Measurements from ENCODE around the gene DNAJC6. TPM values are rescaled to one million over a fixed set of nuclear protein-coding genes. Genes with fewer than 3 reads are reported as not detected.

DNAJC6 gene
- polyA plus RNA-seq, 1 of the 3 experiments (the other 2 are of a cell fraction), result 1.9 TPM

DNA sequence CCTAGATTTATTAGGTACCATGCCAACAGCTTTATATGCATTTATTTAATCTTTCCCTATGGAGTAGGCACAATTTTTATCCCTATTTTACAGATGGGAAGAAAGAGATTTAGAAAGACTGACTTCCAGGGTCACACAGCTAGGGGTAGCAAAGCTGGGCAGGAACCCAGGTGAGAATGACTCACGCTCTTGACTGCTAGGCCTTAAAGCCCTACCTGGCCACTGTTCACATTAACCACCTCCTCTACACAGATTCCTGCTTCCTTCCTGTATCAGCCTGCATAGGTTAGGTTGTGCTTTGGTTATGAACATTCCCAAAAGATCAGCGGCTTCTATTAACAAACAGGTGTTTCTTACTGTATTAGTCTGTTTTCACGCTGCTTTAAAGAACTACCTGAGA is 53.2 kb downstream of the DNAJC6 start:
- DNase-seq, result no peak
- no peak overlapping the region for H3K4me2 ChIP-seq
- CTCF ChIA-PET, result no interaction called here
- H3K27ac ChIP-seq (ENCODE audit: low read depth in 2 of 2, low read length in 1 of 2), result no peak overlapping the region
- no peaks in the 10 kb centered on the region for H3F3A ChIP-seq (replicated peaks; ENCODE audit: insufficient read depth)
- POLR2A ChIA-PET, result no interaction called here
- WGBS (ENCODE audit: low lambda C conversion rate), result 90% methylated on average over 3 of the region's 3 CpGs
- H3K27me3 ChIP-seq (ENCODE audit: insufficient read depth), result no peaks in the 10 kb centered on the region
- H3K4me1 ChIP-seq (ENCODE audit: control insufficient read depth in 1 of 2, insufficient read depth in 2 of 2, low read depth in 1 of 2, low read length in 1 of 2), result peaks cover 0 to 5% of the 10 kb centered on the region in 2 experiments; a peak in 1 of 4 replicates
- H3K9me2 ChIP-seq, result no peaks in the 10 kb centered on the region
- TF ChIP-seq YY1 (IDR thresholded peaks at IDR 0.05; ENCODE audit: low read depth) (no peak), MXI1 (IDR thresholded peaks at IDR 0.05; ENCODE audit: low read depth, low read length) (no peak), RFX5 (IDR thresholded peaks at IDR 0.05; ENCODE audit: low read length) (no peak), FOXJ3 (CRISPR knock-in tag; IDR thresholded peaks at IDR 0.05) (no peak), CTCF (IDR thresholded peaks at IDR 0.05) (no peak), TCF12 (IDR thresholded peaks at IDR 0.05) (no peak), CHD2 (IDR thresholded peaks at IDR 0.05; ENCODE audit: low read length, partially characterized antibody) (no peak), ZBTB33 (IDR thresholded peaks at IDR 0.05; ENCODE audit: borderline replicate concordance, low read depth) (no peak), JUND (IDR thresholded peaks at IDR 0.05) (no peak), EZH2phosphoT487 (IDR thresholded peaks at IDR 0.05; ENCODE audit: borderline replicate concordance, low read depth) (no peak)
- no peak overlapping the region for H3K9ac ChIP-seq
- H3K36me3 ChIP-seq (replicated peaks in 1 of 2; ENCODE audit: control insufficient read depth in 1 of 2, insufficient read depth in 2 of 2, low read length in 1 of 2), result peaks cover 0 to 13% of the 10 kb centered on the region in 2 experiments
- no peak overlapping the region for H2AFZ ChIP-seq (ENCODE audit: low read depth)
- H3K4me3 ChIP-seq (ENCODE audit: low read depth in 2 of 2, low read length in 1 of 2), result no peak overlapping the region
- no peaks in the 10 kb centered on the region for H3K9me3 ChIP-seq
- no peaks in the 10 kb centered on the region for H4K20me1 ChIP-seq (ENCODE audit: insufficient read depth)
- no peaks in the 10 kb centered on the region for H3K79me2 ChIP-seq (ENCODE audit: insufficient read depth)

DNA sequence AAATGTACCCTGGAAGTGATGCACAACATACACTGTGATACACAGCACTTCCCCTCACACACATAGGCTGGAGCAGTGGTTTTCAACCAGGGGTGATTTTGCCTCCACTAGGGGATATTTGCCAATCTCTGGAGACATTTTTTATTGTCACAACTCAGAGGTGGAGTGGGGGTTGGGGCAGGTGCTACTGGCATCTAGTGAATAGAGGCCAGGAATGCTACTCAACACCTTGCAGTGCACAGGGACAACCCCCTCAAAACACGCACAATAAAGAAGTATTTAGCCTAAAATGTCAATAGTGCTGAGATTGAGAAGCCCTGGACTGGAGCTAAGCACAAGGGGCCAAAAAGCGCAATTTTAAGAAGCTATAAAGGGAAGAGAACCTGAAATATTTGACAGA is 54.1 kb downstream of the DNAJC6 start:
- CTCF ChIA-PET, result interaction anchor here (0.8 kb wide), 1 partner anchor 45 kb away, joined by 3 read pairs; no protein-coding TSS in a partner anchor
- no peaks in the 10 kb centered on the region for H3K79me2 ChIP-seq (ENCODE audit: insufficient read depth)
- H3K9me2 ChIP-seq, result no peaks in the 10 kb centered on the region
- DNase-seq, result no peak
- H2AFZ ChIP-seq (ENCODE audit: low read depth), result no peak overlapping the region
- no peak overlapping the region for H3K4me3 ChIP-seq (ENCODE audit: low read depth in 2 of 2, low read length in 1 of 2)
- no peaks in the 10 kb centered on the region for H3K27me3 ChIP-seq (ENCODE audit: insufficient read depth)
- H3K36me3 ChIP-seq (replicated peaks in 1 of 2; ENCODE audit: control insufficient read depth in 1 of 2, insufficient read depth in 2 of 2, low read length in 1 of 2), result peaks cover 0 to 13% of the 10 kb centered on the region in 2 experiments
- H3K4me1 ChIP-seq (ENCODE audit: control insufficient read depth in 1 of 2, insufficient read depth in 2 of 2, low read depth in 1 of 2, low read length in 1 of 2), result peaks cover 0 to 5% of the 10 kb centered on the region in 2 experiments; a peak in 1 of 4 replicates
- H3K4me2 ChIP-seq, result no peak overlapping the region
- no peaks in the 10 kb centered on the region for H3F3A ChIP-seq (replicated peaks; ENCODE audit: insufficient read depth)
- WGBS (ENCODE audit: low lambda C conversion rate), result 71% methylated on average over 2 of the region's 2 CpGs
- H3K27ac ChIP-seq (ENCODE audit: low read depth in 2 of 2, low read length in 1 of 2), result no peak overlapping the region
- no peaks in the 10 kb centered on the region for H3K9me3 ChIP-seq
- H3K9ac ChIP-seq, result no peak overlapping the region
- no peaks in the 10 kb centered on the region for H4K20me1 ChIP-seq (ENCODE audit: insufficient read depth)
- POLR2A ChIA-PET, result no interaction called here
- no peak for TF ChIP-seq MEF2A (IDR thresholded peaks at IDR 0.05; ENCODE audit: borderline replicate concordance, low read depth)
- TF ChIP-seq, protein P1, sequence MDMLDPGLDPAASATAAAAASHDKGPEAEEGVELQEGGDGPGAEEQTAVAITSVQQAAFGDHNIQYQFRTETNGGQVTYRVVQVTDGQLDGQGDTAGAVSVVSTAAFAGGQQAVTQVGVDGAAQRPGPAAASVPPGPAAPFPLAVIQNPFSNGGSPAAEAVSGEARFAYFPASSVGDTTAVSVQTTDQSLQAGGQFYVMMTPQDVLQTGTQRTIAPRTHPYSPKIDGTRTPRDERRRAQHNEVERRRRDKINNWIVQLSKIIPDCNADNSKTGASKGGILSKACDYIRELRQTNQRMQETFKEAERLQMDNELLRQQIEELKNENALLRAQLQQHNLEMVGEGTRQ (IDR thresholded peaks at IDR 0.05; ENCODE audit: borderline replicate concordance, low read depth, low read length), result no peak
- no peak for TF ChIP-seq ZBTB33 (IDR thresholded peaks at IDR 0.05; ENCODE audit: borderline replicate concordance, low read depth)
- TF ChIP-seq, protein P2, sequence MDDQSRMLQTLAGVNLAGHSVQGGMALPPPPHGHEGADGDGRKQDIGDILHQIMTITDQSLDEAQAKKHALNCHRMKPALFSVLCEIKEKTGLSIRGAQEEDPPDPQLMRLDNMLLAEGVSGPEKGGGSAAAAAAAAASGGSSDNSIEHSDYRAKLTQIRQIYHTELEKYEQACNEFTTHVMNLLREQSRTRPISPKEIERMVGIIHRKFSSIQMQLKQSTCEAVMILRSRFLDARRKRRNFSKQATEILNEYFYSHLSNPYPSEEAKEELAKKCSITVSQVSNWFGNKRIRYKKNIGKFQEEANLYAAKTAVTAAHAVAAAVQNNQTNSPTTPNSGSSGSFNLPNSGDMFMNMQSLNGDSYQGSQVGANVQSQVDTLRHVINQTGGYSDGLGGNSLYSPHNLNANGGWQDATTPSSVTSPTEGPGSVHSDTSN (IDR thresholded peaks at IDR 0.05), result no peak
- no peak for TF ChIP-seq JUND (IDR thresholded peaks at IDR 0.05)
- TF ChIP-seq, protein P3, sequence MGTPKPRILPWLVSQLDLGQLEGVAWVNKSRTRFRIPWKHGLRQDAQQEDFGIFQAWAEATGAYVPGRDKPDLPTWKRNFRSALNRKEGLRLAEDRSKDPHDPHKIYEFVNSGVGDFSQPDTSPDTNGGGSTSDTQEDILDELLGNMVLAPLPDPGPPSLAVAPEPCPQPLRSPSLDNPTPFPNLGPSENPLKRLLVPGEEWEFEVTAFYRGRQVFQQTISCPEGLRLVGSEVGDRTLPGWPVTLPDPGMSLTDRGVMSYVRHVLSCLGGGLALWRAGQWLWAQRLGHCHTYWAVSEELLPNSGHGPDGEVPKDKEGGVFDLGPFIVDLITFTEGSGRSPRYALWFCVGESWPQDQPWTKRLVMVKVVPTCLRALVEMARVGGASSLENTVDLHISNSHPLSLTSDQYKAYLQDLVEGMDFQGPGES (IDR thresholded peaks at IDR 0.05; ENCODE audit: low read depth, low read length), result no peak
- TF ChIP-seq SIN3A (IDR thresholded peaks at IDR 0.05; ENCODE audit: borderline replicate concordance, low read depth, low read length), result no peak
- TF ChIP-seq FOXJ3 (CRISPR knock-in tag; IDR thresholded peaks at IDR 0.05), result no peak
- no peak for TF ChIP-seq GABPA (IDR thresholded peaks at IDR 0.05; ENCODE audit: low read depth)
- no peak for TF ChIP-seq MAX (IDR thresholded peaks at IDR 0.05; ENCODE audit: low read depth)
- TF ChIP-seq MXI1 (IDR thresholded peaks at IDR 0.05; ENCODE audit: low read depth, low read length), result no peak
- TF ChIP-seq TAF1 (IDR thresholded peaks at IDR 0.05; ENCODE audit: borderline replicate concordance, low read depth, low read length), result no peak
